Astrocyte (in vitro differentiated cells and primary cell): ENCODE data around the gene LRP10. TPM values are rescaled to one million over a fixed set of nuclear protein-coding genes. Genes with fewer than 3 reads are reported as not detected.

Source experiments
- DNase-seq: peaks from one replicate; pipeline ENCODE4 v3.0.0-alpha.2; 2010; ENCODE audit warnings: low read depth
- FAIRE-seq: peaks from 2 replicates; lab custom pipeline; 2011; peaks lifted over from hg19 to GRCh38; lab: Jason Lieb, UNC
- H2AFZ ChIP-seq: 2 replicates; pipeline ENCODE4 v1.6.0; 2012; ENCODE audit warnings: low read depth, low read length, inconsistent platforms
- H3K27ac ChIP-seq: 2 replicates; pipeline ENCODE4 v1.5.1; 2011; ENCODE audit warnings: low read depth, low read length, inconsistent platforms
- H3K27me3 ChIP-seq: 2 replicates; pipeline ENCODE4 v1.6.0; 2011; ENCODE audit warnings: low read length, inconsistent platforms; ENCODE audit not compliant: insufficient read depth
- H3K36me3 ChIP-seq: 2 replicates; pipeline ENCODE4 v1.5.1; 2011; ENCODE audit warnings: low read length, inconsistent platforms; ENCODE audit not compliant: insufficient read depth
- H3K4me1 ChIP-seq: 2 replicates; pipeline ENCODE4 v1.5.1; 2011; ENCODE audit warnings: low read length, inconsistent platforms; ENCODE audit not compliant: insufficient read depth
- H3K4me2 ChIP-seq: 2 replicates; pipeline ENCODE4 v1.6.0; 2012; ENCODE audit warnings: low read length, inconsistent platforms
- H3K4me3 ChIP-seq: 2 replicates; pipeline ENCODE4 v1.5.1; 2011; ENCODE audit warnings: low read depth, mild to moderate bottlenecking, low read length, inconsistent platforms; ENCODE audit not compliant: insufficient read depth
- H3K79me2 ChIP-seq: 2 replicates; pipeline ENCODE4 v1.6.0; 2012; ENCODE audit warnings: mild to moderate bottlenecking, low read length, inconsistent platforms; ENCODE audit not compliant: insufficient read depth
- H3K9ac ChIP-seq: 2 replicates; pipeline ENCODE4 v1.6.0; 2012; ENCODE audit warnings: mild to moderate bottlenecking, low read length, inconsistent platforms
- H3K9me3 ChIP-seq: 2 replicates; pipeline ENCODE4 v1.5.1; 2012; ENCODE audit warnings: low read depth, mild to moderate bottlenecking, low read length, inconsistent platforms; ENCODE audit not compliant: insufficient read depth
- H4K20me1 ChIP-seq: 2 replicates; pipeline ENCODE4 v1.6.0; 2012; ENCODE audit warnings: low read length, inconsistent platforms; ENCODE audit not compliant: insufficient read depth
- H3K27ac Mint-ChIP-seq: one replicate; pipeline ENCODE4 v1.8.0; 2021; ENCODE audit warnings: mild to moderate bottlenecking, mixed read lengths; ENCODE audit not compliant: unreplicated experiment
- H3K27me3 Mint-ChIP-seq: one replicate; pipeline ENCODE4 v1.8.0; 2021; ENCODE audit warnings: low read depth, mixed read lengths; ENCODE audit not compliant: unreplicated experiment
- H3K36me3 Mint-ChIP-seq: one replicate; pipeline ENCODE4 v1.8.0; 2021; ENCODE audit warnings: low read depth, mixed read lengths; ENCODE audit not compliant: unreplicated experiment
- H3K4me1 Mint-ChIP-seq: one replicate; pipeline ENCODE4 v1.8.0; 2021; ENCODE audit warnings: low read depth, mixed read lengths; ENCODE audit not compliant: unreplicated experiment
- H3K4me3 Mint-ChIP-seq: one replicate; pipeline ENCODE4 v1.8.0; 2021; ENCODE audit warnings: mild to moderate bottlenecking, moderate library complexity, mixed read lengths; ENCODE audit not compliant: unreplicated experiment
- H3K9me3 Mint-ChIP-seq: one replicate; pipeline ENCODE4 v1.8.0; 2021; ENCODE audit warnings: mild to moderate bottlenecking, mixed read lengths; ENCODE audit not compliant: unreplicated experiment
- CTCF ChIP-seq: IDR thresholded peaks from 2 replicates; pipeline ENCODE4 v1.5.1; 2011; ENCODE audit warnings: low read depth, mild to moderate bottlenecking, inconsistent platforms, low read length, moderate library complexity; ENCODE audit not compliant: insufficient read depth
- EZH2 ChIP-seq: IDR thresholded peaks from 2 replicates; pipeline ENCODE4 v1.6.1; 2012; ENCODE audit warnings: mild to moderate bottlenecking, low read length, inconsistent platforms; ENCODE audit not compliant: insufficient read depth
- total RNA-seq: library from RNA; stranded (reverse); gene quantifications from 2 replicates; pipeline ENCODE4 v1.2.1, GENCODE V29; 2021

The LRP10 gene
- total RNA-seq, 1 donor from 2014 or later, result 142 TPM

GRCh38 chr14:22866874-22867273 lies 4.7 kb upstream of the LRP10 start:
- Histone ChIP-seq H3K4me3 (no peak overlapping the region), H3K9me3 (no peaks in the 10 kb centered on the region), H3K36me3 (no peaks in the 10 kb centered on the region), H3K79me2 (no peaks in the 10 kb centered on the region), H4K20me1 (no peaks in the 10 kb centered on the region), H3K4me2 (no peak overlapping the region), H3K4me1 (peaks cover 6% of the 10 kb centered on the region), H3K27ac (no peak overlapping the region), H2AFZ (no peak overlapping the region), H3K27me3 (no peaks in the 10 kb centered on the region), H3K9ac (no peak overlapping the region)
- DNase-seq (no peak), FAIRE-seq (no peak)
- Mint-ChIP-seq H3K36me3 (peaks cover 3% of the 10 kb centered on the region), H3K27me3 (no peaks in the 10 kb centered on the region), H3K9me3 (peaks cover 3% of the 10 kb centered on the region), H3K4me3 (no peak overlapping the region), H3K4me1 (peaks cover 6% of the 10 kb centered on the region), H3K27ac (no peak overlapping the region)
- TF ChIP-seq CTCF (no peak), EZH2 (no peak)

DNA sequence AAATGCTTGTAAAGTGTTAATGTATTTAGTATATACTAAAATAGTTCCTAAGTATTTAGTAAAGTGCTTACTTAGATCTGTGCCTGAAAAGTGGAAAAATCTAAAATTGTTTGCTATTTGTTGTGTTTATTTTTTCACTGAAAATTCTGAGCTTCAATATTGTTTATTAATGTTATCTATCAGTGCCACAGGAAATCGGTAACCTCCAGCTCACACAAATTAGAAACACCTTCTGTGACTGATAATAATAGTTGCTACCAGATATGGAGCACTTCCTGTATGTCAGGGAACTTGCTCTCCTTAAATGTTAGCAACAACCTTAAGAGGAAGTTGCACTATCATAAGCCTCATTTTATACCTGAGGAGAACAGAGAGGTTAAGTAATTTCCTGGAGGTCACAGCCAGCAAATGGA lies 723 bp upstream of the LRP10 start:
- Histone ChIP-seq H3K4me2 (peak overlapping the region; percentile 90), H3K4me1 (peaks cover 11% of the 10 kb centered on the region), H4K20me1 (peaks cover 22% of the 10 kb centered on the region), H3K9ac (peak overlapping the region; percentile 84), H3K27me3 (no peaks in the 10 kb centered on the region), H3K27ac (peak overlapping the region; percentile 87), H2AFZ (peak overlapping the region; percentile 73), H3K36me3 (peaks cover 7% of the 10 kb centered on the region), H3K4me3 (peak overlapping the region; percentile 70), H3K79me2 (peaks cover 27% of the 10 kb centered on the region), H3K9me3 (no peaks in the 10 kb centered on the region)
- FAIRE-seq, result no peak
- Mint-ChIP-seq H3K9me3 (no peaks in the 10 kb centered on the region), H3K36me3 (peaks cover 3% of the 10 kb centered on the region), H3K27ac (peak overlapping the region; percentile 99), H3K4me3 (peak overlapping the region; percentile 91), H3K4me1 (peaks cover 11% of the 10 kb centered on the region), H3K27me3 (no peaks in the 10 kb centered on the region)
- no peak for DNase-seq
- no peak for TF ChIP-seq CTCF
- TF ChIP-seq EZH2, result no peak

- FAIRE-seq (no peak), DNase-seq (peak; percentile 78)
- Histone ChIP-seq H3K27ac (peak overlapping the region; percentile 87), H3K4me2 (peak overlapping the region; percentile 90), H3K9ac (peak overlapping the region; percentile 84), H2AFZ (peak overlapping the region; percentile 73), H3K4me3 (peak overlapping the region; percentile 70), H3K36me3 (peaks cover 7% of the 10 kb centered on the region), H3K27me3 (no peaks in the 10 kb centered on the region), H3K79me2 (peaks cover 27% of the 10 kb centered on the region), H3K9me3 (no peaks in the 10 kb centered on the region), H4K20me1 (peaks cover 31% of the 10 kb centered on the region), H3K4me1 (peaks cover 11% of the 10 kb centered on the region)
- peak; percentile 94 for TF ChIP-seq CTCF
- no peak for TF ChIP-seq EZH2
- H3K27me3 Mint-ChIP-seq, result no peaks in the 10 kb centered on the region
- peak overlapping the region; percentile 86 for H3K27ac Mint-ChIP-seq
- H3K4me3 Mint-ChIP-seq, result peak overlapping the region; percentile 90
- peaks cover 11% of the 10 kb centered on the region for H3K4me1 Mint-ChIP-seq
- H3K36me3 Mint-ChIP-seq, result peaks cover 10% of the 10 kb centered on the region
- H3K9me3 Mint-ChIP-seq, result no peaks in the 10 kb centered on the region
These were observed 693 bp downstream of the LRP10 start for GRCh38 chr14:22872033-22872832.
